ENCODE data around the gene SLC13A2. TPM values are rescaled to one million over a fixed set of nuclear protein-coding genes. Genes with fewer than 3 reads are reported as not detected.

The SLC13A2 gene
- total RNA-seq, 1 donor from 2014 or later, result not detected

DNA sequence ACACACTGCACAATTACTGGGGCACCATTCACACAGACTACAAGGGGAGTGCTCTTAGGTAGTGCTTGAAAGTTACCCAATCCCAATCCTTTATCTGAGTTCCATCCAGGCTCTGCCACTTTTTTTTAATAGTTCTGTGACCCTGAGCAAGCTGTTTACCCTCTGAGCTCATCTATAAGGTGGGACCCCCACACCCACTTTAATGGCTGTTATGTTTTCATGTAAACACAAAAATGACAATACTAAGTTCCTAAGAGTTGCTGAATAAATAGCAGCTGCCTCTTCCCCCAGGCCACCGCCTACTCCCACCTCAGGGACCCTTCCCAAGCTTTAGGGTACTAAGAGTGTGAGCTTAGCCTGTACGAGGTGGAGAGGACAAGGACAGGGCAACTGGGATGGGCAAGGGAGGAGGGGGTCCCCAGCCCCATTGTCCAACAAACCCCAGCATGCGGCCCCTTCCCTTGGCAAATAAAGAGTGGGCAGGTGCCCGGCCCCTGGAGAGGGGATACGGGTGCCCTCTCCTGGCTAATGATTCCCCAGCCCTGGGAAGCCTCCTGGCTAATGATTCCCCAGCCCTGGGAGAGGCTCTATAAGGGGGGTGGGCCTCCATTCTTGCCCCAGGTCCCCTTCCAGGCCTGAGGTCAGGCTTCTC, 14.6 kb downstream of the SLC13A2 start:
- TF ChIP-seq, protein P1, sequence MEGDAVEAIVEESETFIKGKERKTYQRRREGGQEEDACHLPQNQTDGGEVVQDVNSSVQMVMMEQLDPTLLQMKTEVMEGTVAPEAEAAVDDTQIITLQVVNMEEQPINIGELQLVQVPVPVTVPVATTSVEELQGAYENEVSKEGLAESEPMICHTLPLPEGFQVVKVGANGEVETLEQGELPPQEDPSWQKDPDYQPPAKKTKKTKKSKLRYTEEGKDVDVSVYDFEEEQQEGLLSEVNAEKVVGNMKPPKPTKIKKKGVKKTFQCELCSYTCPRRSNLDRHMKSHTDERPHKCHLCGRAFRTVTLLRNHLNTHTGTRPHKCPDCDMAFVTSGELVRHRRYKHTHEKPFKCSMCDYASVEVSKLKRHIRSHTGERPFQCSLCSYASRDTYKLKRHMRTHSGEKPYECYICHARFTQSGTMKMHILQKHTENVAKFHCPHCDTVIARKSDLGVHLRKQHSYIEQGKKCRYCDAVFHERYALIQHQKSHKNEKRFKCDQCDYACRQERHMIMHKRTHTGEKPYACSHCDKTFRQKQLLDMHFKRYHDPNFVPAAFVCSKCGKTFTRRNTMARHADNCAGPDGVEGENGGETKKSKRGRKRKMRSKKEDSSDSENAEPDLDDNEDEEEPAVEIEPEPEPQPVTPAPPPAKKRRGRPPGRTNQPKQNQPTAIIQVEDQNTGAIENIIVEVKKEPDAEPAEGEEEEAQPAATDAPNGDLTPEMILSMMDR (IDR thresholded peaks at IDR 0.05; ENCODE audit: insufficient read depth, low read depth, low read length), result no peak
- TF ChIP-seq EZH2 (IDR thresholded peaks at IDR 0.05; ENCODE audit: insufficient read depth, low read length), result no peak
- H3K4me1 ChIP-seq (ENCODE audit: insufficient read depth, low read length), result no peaks in the 10 kb centered on the region
- Mint-ChIP-seq H3K9me3 (ENCODE audit: unreplicated experiment) (peaks cover 3% of the 10 kb centered on the region), H3K36me3 (ENCODE audit: low read depth, unreplicated experiment) (no peaks in the 10 kb centered on the region), H3K27me3 (ENCODE audit: low read depth, unreplicated experiment) (peaks cover 58% of the 10 kb centered on the region), H3K4me3 (ENCODE audit: unreplicated experiment) (no peak overlapping the region), H3K4me1 (ENCODE audit: low read depth, unreplicated experiment) (peaks cover 4% of the 10 kb centered on the region), H3K27ac (ENCODE audit: unreplicated experiment) (no peak overlapping the region)
- no peak overlapping the region for H3K9ac ChIP-seq (ENCODE audit: low read length)
- no peak overlapping the region for H3K4me3 ChIP-seq (ENCODE audit: insufficient read depth, low read depth, low read length)
- H3K36me3 ChIP-seq (ENCODE audit: insufficient read depth, low read length), result no peaks in the 10 kb centered on the region
- DNase-seq (ENCODE audit: low read depth) (no peak), FAIRE-seq (no peak)
- no peaks in the 10 kb centered on the region for H3K9me3 ChIP-seq (ENCODE audit: insufficient read depth, low read depth, low read length)
- H3K4me2 ChIP-seq (ENCODE audit: low read length), result no peak overlapping the region
- H4K20me1 ChIP-seq (ENCODE audit: insufficient read depth, low read length), result no peaks in the 10 kb centered on the region
- no peak overlapping the region for H2AFZ ChIP-seq (ENCODE audit: low read depth, low read length)
- H3K27ac ChIP-seq (ENCODE audit: low read depth, low read length), result no peak overlapping the region
- H3K79me2 ChIP-seq (ENCODE audit: insufficient read depth, low read length), result no peaks in the 10 kb centered on the region
- peaks cover 20% of the 10 kb centered on the region for H3K27me3 ChIP-seq (ENCODE audit: insufficient read depth, low read length)

DNA sequence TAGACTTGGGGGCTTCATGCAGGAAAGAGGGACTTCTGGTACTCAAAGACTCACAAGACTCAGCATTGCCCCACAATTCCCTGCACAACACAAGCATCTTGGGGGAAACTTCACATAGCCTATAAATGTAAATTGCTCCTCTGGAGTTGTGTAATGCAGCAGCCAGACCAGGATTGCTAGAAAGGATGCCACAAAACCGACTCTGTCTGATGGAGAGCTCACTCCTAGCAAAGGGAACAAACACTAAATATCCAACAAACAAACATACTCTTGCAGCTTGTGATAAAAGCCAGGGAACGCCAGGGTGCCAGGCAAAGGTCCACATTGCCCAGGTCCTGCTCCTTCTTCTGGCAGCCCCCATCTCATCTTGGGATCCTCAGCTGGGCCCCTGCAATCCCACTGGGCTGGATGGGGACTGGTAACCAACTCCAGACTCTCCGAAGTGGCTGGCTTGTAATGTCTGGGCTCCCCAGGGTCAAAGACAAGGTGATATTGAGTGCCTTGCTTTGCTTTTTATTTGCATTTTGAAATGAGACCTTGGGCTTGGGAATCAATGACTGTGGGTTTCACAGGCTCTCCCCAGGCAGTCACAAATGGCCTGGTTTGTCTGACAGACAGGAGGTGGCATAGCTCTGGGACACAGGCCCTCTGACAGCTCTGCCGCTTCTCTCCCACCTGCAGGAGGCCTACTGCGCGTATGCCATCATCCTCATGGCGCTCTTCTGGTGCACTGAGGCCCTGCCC, 15.3 kb downstream of the SLC13A2 start:
- Histone ChIP-seq H3K4me1 (ENCODE audit: insufficient read depth, low read length) (no peaks in the 10 kb centered on the region), H3K4me2 (ENCODE audit: low read length) (no peak overlapping the region), H3K4me3 (ENCODE audit: insufficient read depth, low read depth, low read length) (no peak overlapping the region), H3K36me3 (ENCODE audit: insufficient read depth, low read length) (no peaks in the 10 kb centered on the region), H2AFZ (ENCODE audit: low read depth, low read length) (no peak overlapping the region), H3K27me3 (ENCODE audit: insufficient read depth, low read length) (peaks cover 19% of the 10 kb centered on the region), H3K9ac (ENCODE audit: low read length) (no peak overlapping the region), H3K79me2 (ENCODE audit: insufficient read depth, low read length) (no peaks in the 10 kb centered on the region), H4K20me1 (ENCODE audit: insufficient read depth, low read length) (no peaks in the 10 kb centered on the region), H3K9me3 (ENCODE audit: insufficient read depth, low read depth, low read length) (no peaks in the 10 kb centered on the region), H3K27ac (ENCODE audit: low read depth, low read length) (no peak overlapping the region)
- H3K9me3 Mint-ChIP-seq (ENCODE audit: unreplicated experiment), result peaks cover 3% of the 10 kb centered on the region
- peaks cover 60% of the 10 kb centered on the region for H3K27me3 Mint-ChIP-seq (ENCODE audit: low read depth, unreplicated experiment)
- no peak for TF ChIP-seq EZH2 (IDR thresholded peaks at IDR 0.05; ENCODE audit: insufficient read depth, low read length)
- TF ChIP-seq, protein P1 (IDR thresholded peaks at IDR 0.05; ENCODE audit: insufficient read depth, low read depth, low read length), result no peak
- H3K4me3 Mint-ChIP-seq (ENCODE audit: unreplicated experiment), result no peak overlapping the region
- DNase-seq (ENCODE audit: low read depth) (no peak), FAIRE-seq (no peak)
- H3K36me3 Mint-ChIP-seq (ENCODE audit: low read depth, unreplicated experiment), result no peaks in the 10 kb centered on the region
- H3K4me1 Mint-ChIP-seq (ENCODE audit: low read depth, unreplicated experiment), result peaks cover 4% of the 10 kb centered on the region
- no peak overlapping the region for H3K27ac Mint-ChIP-seq (ENCODE audit: unreplicated experiment)

DNA sequence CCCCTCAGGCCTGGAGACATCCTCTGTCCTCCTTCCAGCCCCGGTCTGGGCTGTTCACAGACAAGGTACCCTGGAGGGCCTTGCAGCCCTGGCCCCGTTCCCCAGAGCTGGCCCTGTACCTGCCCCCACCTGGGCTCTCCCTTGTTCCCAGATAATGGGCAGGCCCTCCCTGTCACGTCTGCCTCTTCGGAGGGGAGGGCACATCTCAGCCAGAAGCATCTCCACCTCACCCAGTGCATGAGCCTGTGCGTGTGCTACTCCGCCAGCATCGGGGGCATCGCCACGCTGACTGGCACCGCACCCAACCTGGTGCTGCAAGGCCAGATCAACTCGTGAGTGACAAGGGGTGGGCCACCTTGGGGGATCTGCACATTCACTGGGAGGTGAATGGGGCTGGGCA, 17.8 kb downstream of the SLC13A2 start:
- Histone ChIP-seq H3K9me3 (ENCODE audit: insufficient read depth, low read depth, low read length) (no peaks in the 10 kb centered on the region), H4K20me1 (ENCODE audit: insufficient read depth, low read length) (no peaks in the 10 kb centered on the region), H3K79me2 (ENCODE audit: insufficient read depth, low read length) (no peaks in the 10 kb centered on the region), H3K4me2 (ENCODE audit: low read length) (no peak overlapping the region), H3K9ac (ENCODE audit: low read length) (no peak overlapping the region), H3K27ac (ENCODE audit: low read depth, low read length) (no peak overlapping the region), H2AFZ (ENCODE audit: low read depth, low read length) (no peak overlapping the region), H3K27me3 (ENCODE audit: insufficient read depth, low read length) (peaks cover 11% of the 10 kb centered on the region), H3K4me1 (ENCODE audit: insufficient read depth, low read length) (no peaks in the 10 kb centered on the region), H3K4me3 (ENCODE audit: insufficient read depth, low read depth, low read length) (no peak overlapping the region), H3K36me3 (ENCODE audit: insufficient read depth, low read length) (no peaks in the 10 kb centered on the region)
- Mint-ChIP-seq H3K4me1 (ENCODE audit: low read depth, unreplicated experiment) (no peaks in the 10 kb centered on the region), H3K27me3 (ENCODE audit: low read depth, unreplicated experiment) (peaks cover 65% of the 10 kb centered on the region), H3K36me3 (ENCODE audit: low read depth, unreplicated experiment) (no peaks in the 10 kb centered on the region), H3K9me3 (ENCODE audit: unreplicated experiment) (no peaks in the 10 kb centered on the region), H3K27ac (ENCODE audit: unreplicated experiment) (no peak overlapping the region), H3K4me3 (ENCODE audit: unreplicated experiment) (no peak overlapping the region)
- FAIRE-seq (no peak), DNase-seq (ENCODE audit: low read depth) (no peak)
- TF ChIP-seq EZH2 (IDR thresholded peaks at IDR 0.05; ENCODE audit: insufficient read depth, low read length), result no peak
- TF ChIP-seq, protein P1 (IDR thresholded peaks at IDR 0.05; ENCODE audit: insufficient read depth, low read depth, low read length), result no peak

Measured in astrocyte (in vitro differentiated cells and primary cell).